Measurements from ENCODE around the gene HMGN5.

Gene HMGN5, protein sequence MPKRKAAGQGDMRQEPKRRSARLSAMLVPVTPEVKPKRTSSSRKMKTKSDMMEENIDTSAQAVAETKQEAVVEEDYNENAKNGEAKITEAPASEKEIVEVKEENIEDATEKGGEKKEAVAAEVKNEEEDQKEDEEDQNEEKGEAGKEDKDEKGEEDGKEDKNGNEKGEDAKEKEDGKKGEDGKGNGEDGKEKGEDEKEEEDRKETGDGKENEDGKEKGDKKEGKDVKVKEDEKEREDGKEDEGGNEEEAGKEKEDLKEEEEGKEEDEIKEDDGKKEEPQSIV

DNA sequence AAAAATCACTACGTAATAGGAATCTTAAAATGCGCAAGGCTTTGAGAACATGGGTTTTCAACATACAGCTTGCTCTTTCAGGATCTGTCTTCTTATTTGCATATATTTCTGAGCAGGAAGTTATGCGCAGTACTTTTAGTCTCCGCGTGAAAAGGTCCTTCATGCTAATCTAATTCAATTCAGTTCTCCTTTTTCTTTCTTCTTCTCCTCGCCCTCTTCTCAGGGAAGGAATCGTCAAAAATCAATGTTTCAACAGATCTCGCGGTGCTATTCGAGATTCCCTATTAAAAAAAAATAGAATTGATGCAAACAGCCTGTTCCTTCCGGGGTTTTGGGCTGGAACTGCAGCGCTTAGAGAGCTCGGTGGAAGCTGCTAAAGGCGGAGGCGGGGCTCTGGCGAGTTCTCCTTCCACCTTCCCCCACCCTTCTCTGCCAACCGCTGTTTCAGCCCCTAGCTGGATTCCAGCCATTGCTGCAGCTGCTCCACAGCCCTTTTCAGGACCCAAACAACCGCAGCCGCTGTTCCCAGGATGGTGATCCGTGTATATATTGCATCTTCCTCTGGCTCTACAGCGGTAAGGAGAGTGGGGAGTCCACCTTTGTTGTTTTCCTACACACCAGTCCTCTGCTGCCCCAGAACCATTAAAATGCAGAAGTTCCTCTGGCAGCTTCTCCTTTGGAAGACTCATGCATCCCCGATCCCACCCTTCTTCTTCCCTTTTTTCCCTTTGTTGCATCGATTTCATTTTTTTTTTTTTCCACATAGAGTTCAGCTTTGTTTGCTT is at the start of gene HMGN5, which contains the start of gene SH3BGRL:
HMGN5 (minus strand) TSS at position 243 of the 785 bp plus-strand sequence. CDS start 80,364 bp downstream, outside the sequence.
SH3BGRL (plus strand) TSS at position 432 of the 785 bp plus-strand sequence; CDS start at position 531, 99 bp downstream.
- DNase-seq (ENCODE audit: low spot score): peak; percentile 44

DNA sequence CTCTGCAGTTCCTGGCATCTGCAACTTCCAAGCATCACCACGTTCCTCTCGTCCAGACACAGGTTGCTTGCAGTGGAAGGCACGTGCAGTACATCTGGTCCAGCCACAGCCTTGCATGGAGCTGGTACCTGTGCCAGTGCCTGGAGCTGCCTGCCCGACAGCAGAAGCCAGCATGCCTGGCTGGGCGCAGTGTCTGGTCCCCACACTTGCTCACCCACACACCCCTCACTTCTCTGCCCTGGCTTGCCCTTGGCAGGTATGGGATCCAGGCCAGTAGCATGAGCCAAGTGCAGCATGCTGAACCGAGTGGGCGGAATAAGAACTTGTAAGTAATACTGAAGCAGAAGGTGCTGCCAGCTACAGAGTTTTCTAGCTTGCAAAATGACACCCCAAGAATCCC is 40.0 kb upstream of the HMGN5 start:
- no peak for DNase-seq (ENCODE audit: low spot score)

DNA sequence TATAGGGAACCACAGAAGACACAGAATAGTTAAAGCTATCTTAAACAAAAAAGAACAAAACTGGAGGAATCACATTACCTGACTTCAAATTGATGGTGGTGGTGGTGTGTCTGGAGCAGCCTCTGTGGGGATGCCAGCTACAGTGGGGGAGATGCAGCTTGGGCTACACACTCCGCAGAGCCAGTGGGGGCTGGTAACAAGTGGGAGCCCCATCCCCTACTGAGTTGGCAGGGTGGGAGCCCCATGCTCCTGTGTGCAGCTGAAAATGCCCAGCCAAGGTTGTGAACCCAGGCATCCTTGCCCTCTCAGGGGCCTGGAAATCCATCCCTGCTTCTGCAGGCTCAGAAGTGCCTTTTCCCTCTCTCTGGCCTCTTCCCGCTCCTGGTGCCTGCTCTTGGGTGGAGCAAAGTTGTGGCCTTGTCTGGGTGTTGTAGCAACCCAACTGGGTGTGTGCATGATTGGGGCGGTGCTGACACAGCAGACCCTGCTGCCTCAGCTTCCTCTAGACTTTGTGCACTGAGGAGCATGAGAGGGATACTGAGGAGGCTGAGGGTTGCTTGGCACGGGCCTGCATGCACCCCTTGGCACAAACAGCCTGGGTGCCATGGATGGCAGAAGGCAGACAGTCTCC is 39.1 kb upstream of the HMGN5 start:
- no peak for DNase-seq (ENCODE audit: low spot score)

DNA sequence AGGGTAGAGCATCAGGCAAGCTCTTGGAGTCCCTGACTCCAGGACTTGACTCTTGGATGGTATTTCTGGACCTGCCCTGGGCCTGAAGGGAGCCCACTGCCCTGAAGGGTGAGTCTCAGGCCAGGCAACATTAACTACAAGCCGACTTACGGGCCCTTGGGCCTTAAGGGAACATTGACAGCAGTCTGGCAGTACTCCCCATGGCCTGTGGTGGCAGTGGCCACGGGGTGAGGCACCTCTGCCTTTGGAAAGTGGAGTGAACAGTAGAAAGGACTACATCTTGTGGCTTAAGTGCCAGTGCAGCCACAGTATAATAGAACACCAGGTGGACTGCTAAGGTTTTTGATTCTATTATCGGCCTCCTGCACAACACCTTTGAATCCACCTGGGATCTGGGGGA is 36.5 kb upstream of the HMGN5 start:
- no peak for DNase-seq (ENCODE audit: low spot score)

DNA sequence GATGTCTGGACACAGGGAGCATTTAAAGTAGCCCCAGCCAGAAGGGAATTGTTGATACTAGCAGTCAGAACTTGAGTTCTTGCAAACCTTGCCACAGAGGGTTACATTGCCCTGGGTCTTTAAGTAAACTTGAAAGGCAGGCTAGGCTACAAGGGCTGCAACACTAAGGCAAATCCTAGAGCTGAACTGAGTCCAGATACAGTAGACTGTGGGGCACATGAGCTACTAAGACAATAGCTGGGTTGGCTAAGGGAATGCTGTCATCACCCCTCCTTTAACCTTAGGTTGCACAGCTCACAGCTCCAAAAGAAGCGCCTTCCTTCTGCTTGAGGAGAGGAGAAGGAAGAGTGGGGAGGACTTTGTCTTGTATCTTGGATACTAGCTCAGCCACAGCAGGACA is 35.8 kb upstream of the HMGN5 start:
- no peak for DNase-seq (ENCODE audit: low spot score)

DNA sequence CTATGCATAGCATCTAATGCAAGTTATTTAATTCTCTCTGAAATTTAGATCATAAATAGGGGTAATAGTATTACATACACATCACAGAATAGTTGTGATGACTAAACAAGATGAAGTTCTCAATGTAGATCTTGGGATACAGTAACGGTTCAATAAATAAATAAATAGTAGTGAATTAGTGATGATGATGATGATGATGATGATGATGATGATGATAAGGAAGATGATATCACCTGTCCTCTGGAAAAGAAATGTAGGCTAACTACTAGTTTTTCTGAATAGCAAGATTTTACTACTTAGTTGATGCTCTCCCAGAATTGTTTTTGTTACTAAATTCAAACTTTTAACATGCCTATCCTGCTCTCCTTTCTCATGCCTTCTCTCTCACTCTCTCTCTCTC is 30.5 kb upstream of the HMGN5 start:
- DNase-seq (ENCODE audit: low spot score): no peak

DNA sequence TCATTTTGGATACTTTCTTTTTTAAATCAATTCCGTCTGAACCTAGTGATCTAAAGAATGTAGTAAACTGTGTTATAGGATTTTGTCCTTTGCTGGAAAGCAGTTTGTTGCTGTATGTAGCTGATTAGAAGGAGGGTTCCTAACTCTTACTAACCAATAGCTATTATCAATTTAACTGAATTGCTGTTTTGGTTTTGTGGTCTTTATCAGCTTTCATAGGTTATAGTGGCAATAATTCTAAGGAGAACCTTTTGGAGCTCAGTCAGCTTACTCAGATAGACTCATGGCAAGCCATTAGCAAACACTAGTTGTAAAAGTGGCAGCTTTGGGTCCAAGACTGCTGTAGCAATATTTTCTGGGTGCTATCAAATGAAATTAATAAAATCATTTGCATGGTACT is 29.8 kb upstream of the HMGN5 start:
- DNase-seq (ENCODE audit: low spot score): no peak

DNA sequence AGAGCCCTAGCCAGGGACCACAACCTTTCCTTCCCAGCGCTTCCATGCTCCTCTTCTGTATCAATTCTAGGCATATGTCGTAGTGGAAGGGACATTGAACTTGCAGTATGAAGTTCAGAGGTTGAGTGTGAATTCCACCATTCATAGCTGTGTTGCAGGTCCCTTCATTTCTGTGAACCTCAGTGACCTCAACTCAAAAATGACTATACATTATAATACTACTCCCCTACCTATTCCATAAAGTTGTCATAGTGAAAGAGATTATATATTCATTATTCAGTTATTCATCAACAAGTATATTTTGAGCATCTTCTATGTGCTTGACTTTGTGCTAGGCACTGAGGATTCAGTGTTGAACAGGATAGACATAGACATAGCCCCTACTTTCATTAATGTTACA is 28.2 kb upstream of the HMGN5 start:
- no peak for DNase-seq (ENCODE audit: low spot score)

DNA sequence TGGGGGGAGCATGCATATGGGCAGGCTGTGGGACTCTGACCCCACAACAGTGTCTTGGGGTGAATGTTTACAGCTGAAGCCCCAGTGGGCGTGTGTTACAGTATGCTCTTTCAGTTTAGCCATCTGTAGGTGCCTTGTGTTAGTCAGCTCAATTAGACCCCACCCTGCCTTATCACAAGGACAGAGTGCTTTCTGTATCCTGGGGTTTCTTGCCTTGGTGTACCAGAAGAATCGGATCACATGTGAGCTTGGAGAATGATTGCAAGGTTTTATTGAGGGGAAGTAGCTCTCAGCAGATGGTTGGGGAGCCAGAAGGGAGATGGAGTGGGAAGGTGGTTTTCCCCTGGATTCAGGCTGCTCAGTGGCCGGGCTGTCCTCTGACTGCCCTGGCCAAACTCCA is 27.5 kb upstream of the HMGN5 start:
- no peak for DNase-seq (ENCODE audit: low spot score)

DNA sequence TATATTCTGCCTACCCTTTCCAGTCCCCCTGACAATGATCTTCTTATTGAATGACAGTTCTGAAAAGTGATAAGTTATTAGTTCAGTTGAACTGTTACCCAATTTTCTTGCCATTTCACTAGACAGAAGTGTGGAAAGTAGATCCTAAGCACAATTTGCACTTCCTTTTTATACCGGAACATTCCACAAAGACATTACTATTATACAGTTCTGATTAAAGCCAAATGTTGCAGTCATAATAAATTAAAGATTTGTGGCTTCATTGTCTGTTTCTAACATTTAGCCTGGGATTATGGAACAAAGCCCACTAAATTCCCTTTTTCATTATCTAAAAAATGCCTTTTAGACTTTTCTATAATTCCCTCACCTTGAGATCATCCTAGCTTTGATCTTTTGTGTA is 14.0 kb upstream of the HMGN5 start:
- DNase-seq (ENCODE audit: low spot score): no peak

DNA sequence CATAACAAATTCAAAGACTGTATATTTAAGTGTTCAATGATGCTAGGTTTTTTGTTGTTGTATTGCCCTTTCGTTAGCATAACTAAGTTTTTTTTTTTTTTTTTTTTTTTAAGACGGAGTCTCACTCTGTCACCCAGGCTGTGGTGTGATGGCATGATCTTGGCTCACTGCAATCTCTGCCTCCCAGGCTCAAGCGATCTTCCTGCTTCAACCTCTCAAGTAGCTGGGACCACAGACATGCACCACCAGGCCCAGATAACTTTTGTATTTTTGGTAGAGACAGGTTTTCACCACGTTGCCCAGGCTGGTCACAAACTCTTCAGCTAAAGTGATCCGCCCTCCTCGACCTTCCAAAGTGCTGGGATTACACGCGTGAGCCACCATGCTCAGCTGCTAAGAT is 7.2 kb upstream of the HMGN5 start:
- no peak for DNase-seq (ENCODE audit: low spot score)

DNA sequence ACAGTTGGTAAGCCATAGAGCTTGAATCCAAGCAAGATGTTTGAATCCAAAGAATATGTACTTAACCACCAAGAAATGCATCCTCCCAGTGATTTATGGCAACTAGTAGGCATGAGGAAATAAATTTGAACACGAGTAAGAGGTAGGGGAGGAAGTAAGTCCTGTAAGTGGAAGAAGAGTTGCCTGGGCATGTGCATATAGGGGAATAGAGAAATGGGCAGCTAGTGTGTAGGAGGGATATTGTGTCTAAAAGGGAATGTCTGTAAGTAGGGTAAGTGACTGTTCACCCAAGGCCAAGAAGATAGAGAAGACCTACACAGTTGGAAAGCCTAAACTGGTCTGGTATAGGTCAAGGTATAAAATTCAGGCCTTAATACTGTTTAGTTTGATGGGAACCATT is 4.8 kb upstream of the HMGN5 start:
- DNase-seq (ENCODE audit: low spot score): no peak

DNA sequence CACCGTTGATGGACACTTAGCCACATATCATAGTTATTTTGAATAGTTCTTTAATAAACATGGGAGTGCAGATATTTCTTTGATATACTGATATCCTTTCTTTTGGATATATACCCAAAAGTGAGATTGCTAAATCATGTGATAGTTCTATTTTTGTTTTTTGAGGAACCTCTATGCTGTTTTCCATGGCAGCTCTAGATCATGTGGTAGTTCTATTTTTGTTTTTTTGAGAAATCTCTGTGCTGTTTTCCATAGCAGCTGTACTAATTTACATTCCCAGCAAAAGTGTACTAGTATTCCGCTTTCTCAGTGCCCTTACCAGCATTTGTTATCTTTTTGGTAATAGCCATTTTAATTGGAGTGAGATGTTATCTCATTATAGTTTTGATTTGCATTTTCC is 3.8 kb upstream of the HMGN5 start:
- DNase-seq (ENCODE audit: low spot score): no peak

DNA sequence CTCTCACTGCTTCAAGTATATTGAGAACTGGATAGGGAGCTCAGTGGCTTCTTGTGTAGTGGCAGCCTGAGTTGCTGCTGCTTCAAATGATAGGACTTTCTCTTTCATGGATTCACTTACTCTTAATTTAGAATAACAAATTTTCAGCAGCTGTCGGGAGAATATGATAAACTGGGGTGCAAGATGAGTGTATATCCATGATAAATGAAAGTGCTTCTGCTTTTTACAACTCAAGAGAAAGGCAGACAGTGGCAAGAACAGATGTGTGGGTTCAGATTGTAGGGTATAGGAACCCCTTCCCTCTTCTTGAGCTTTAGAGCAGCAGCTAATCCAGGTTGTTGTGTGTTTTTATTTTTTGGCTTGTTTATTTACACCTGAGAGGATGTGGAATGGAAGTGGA is 1.2 kb upstream of the HMGN5 start:
- no peak for DNase-seq (ENCODE audit: low spot score)

DNA sequence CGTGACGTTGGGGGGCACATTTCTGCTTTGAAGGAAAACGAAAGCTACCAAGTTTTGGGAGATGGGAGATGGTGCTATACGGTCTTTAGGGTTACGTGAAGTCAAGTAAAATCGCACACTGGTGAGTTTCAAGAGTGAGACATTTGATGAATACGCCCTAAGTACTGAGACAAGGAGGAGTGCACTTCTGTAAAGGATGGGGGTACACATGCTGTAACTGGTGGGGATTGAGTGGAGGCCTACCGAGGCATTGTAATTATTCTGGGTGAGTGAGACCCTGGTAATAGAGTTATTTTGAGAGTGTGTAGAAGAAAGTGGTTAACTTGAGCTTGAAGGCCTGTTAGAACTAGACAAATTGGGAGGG is 725 bp upstream of the HMGN5 start:
- no peak for DNase-seq (ENCODE audit: low spot score)

DNA sequence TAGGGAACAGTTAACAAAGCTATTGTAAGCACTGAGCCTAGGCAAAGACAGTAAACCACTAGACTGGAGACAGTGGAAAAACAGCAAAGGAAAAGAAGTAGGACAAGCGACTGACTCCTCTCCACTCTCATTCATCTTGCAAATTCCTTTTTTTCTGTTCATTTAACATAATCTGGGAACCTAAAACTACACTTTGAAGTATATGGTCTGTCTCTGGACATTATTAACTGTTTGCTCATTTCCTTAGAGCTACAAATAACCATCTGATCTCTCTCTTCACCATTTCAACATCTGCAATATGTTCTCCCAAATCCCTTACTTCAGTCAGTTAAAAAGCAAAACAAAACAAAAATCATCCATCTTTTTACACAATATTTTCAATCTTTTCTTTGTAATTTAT is 642 bp downstream of the HMGN5 start:
- no peak for DNase-seq (ENCODE audit: low spot score)

DNA sequence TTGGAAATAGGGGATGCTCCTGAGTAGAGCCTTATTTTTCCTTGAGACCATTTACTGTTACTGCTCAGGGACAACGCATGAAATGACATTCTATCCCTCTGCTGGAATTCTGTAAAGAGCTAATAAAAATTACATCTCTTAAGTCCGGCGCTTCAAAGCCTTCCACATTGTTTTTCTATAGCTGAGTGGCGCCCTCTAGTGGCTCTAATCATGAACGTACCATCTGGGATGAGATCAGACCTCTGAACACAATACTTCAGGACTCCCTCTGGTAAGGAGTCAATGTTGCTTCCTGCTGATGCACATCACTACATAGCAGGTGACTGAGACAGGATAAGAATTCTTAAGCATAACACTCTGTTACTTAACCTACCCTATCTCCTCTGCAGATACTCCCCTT is 6.0 kb downstream of the HMGN5 start:
- no peak for DNase-seq (ENCODE audit: low spot score)

DNA sequence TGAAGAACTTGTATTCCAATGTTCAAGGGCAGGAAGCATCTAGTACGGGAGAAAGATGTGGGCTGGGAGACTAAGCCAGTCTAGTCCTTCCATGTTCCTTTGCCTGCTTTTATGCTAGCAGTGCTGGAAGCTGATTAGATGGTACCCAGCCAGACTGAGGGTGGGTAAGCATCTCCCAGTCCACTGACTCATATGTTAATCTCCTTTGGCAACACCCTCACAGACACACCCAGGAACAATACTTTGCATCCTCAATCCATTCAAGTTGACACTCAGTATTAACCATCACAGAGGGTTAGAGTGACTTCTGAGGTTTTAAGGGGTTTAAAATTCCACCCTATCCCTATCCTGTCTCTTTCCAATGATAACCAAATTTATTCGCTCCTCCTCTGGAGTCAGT is 6.5 kb downstream of the HMGN5 start:
- no peak for DNase-seq (ENCODE audit: low spot score)

DNA sequence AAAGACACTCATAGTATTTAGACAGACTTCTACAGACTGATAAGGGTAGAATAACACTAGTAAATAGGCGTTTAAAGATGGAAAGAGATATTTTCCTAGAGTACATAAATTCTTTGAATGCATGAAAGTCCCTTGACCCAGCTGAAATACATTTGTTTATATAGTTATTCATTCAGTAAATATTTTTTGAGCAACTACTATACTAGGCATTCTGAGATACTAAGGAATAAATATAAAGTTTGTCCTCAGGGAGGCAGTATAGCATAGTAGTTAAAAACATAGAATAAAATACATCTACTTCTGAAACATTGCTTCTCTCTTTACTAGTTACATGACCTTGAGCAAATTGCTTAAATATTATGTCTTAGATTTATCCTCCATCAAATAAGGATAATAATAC is 27.4 kb downstream of the HMGN5 start:
- no peak for DNase-seq (ENCODE audit: low spot score)

DNA sequence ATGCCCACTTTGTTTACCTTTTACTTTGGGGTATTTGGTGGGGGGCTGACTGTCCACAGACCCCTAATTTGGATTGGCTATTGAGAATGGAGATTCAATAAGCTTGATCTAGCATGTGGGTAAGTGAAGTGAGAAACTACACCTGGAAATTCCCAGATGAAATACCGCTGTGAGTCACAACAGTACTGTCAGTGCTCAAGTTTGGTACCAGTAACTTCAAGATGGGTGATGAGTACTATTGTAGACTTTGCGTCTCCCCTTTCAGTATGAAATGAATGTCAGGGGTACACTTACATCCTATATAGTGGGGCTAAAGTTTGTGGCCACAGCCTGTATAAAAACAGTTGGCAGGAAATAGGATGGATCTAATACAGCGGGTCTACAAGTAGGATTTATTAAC is 33.3 kb downstream of the HMGN5 start:
- DNase-seq (ENCODE audit: low spot score): no peak

DNA sequence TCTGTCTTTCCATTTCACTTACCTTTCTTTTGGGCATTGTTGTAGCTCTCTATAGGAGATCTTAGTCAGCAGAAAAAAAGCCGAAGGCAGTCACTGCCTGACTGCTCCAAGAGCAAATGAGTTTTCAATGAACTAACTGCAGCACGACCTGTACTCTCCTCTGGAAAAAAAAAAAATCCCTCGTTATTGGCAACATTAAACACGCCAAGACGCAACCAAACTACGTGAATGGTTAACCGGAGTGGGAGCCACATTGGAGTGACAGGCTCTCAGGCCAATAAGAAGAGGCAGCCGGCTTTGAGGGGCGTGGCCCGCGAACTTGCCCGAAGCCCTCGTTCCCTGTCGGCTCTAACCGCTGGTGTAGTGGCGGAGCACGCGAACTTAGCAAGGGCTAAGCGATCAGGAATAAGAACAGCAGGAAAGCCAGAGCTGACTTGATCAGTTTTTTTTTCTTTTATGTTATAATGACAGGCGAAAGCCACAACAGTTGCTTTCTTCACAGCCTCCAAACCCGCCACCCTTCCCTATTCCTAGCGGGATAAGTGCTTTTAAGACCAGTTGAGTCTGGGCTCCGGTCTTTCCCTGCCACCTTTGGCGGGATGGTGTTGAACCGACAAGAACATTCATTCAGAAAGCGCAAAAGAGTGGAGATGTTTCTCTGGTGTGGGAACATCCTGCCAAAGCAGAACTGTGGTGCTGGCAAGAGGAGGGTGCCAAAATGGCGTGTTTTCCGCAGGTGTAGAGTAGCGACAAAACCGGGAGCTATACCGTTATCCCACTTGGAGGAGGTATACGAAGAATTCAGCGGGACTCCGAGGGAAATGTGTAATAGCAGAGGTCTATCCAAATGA is 80.0 kb downstream of the HMGN5 start:
- peak; percentile 77 for DNase-seq (ENCODE audit: low spot score)

DNA sequence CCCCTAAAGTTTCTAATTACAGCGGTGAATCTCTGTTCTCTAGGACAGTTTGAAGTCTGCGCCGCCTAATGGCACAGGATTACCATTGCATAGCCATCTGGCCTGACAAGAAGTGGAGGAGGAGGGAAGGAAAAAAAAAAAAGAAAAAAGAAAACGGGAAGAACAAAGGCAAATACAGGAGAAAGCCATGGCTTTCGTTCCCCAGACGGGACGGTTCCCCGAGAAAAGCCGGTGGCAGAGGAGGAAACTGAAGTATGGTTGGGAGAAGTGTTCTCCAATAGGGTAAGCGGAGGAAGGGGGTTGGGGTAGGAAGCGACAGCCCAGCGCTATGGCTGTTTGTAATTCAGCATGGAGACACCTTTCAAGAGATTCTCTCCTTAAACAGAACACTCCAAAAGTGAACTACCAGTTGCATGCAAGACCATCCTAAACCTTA is 80.8 kb downstream of the HMGN5 start:
- no peak for DNase-seq (ENCODE audit: low spot score)
